ENCODE measurements around the gene CCSER1.
A peak's percentile ranks its signal among the peaks of the same experiment; 100 is the strongest.

CCSER1 gene

GRCh38 chr4:90128961-90129495 is 1.8 kb downstream of the CCSER1 start:
- no peak for DNase-seq

DNA sequence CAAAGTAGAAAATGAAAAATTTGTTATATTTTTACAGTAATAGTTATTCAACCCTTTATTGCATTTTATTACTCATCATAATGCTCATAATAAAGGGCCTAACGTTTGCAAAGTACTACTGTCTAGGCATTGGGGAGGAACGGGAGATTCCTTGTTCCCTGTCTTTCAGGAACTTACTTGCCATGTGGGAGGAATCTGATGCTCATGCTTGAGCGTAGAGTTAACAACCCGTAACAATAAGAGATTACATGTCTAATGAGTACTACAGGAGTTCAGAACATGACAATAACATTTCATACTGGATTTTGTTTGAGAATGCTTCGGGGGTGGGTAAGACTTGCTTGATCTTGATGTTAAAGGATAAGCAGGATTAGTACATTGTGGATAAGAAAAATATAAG is 2.9 kb downstream of the CCSER1 start:
- DNase-seq, result peak; percentile 24

GRCh38 chr4:90137555-90137954 is 10.4 kb downstream of the CCSER1 start:
- no peak for DNase-seq

DNA sequence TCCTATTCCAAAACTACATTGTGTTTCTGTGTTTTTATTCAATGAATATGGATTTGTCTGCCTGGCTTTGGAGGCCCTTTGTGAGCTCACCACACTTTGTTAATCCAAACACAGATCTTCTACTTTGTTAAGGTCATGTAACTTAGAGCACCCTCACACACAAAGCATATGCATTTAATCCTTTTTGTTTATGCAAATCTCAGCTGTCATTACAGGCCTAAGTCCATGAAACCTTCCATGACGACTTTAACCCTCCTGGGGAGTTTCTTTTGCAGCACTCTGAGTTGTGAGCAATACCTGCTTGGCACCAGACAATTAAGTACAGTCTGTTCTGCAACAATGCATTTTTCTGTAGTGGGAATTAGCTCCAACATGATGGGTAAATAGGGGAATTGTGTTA is 14.9 kb downstream of the CCSER1 start:
- peak; percentile 71 for DNase-seq

DNA sequence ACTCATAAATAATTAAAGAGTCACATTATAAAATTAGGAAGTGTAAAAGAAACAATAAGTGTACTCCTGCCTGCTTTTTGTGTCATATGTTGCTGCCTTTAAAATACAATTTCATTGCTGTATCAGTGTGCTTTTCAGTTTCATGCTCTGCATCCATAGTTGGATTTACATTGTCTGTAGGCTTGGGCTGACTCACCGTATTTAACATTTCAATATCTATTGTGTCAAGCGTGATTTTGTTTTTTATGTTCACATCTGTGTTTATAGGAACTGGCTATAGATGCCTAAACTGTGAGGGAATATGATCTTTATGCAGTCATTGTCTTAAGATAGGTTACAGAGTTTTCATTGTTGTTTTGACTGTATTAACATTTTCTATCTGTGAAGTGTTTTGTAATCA is 18.1 kb downstream of the CCSER1 start:
- DNase-seq, result no peak

- no peak for DNase-seq
Observed at GRCh38 chr4:90146306-90146705, 19.1 kb downstream of the CCSER1 start.

GRCh38 chr4:90148574-90149148 is 21.5 kb downstream of the CCSER1 start:
- no peak for DNase-seq

- no peak for DNase-seq
Observed at GRCh38 chr4:90152024-90152423, 24.8 kb downstream of the CCSER1 start.

GRCh38 chr4:90159193-90159592 is 32.0 kb downstream of the CCSER1 start:
- no peak for DNase-seq

- no peak for DNase-seq
Observed at GRCh38 chr4:90160044-90160443, 32.9 kb downstream of the CCSER1 start.

- no peak for DNase-seq
Observed at GRCh38 chr4:90162566-90162965, 35.4 kb downstream of the CCSER1 start.

DNA sequence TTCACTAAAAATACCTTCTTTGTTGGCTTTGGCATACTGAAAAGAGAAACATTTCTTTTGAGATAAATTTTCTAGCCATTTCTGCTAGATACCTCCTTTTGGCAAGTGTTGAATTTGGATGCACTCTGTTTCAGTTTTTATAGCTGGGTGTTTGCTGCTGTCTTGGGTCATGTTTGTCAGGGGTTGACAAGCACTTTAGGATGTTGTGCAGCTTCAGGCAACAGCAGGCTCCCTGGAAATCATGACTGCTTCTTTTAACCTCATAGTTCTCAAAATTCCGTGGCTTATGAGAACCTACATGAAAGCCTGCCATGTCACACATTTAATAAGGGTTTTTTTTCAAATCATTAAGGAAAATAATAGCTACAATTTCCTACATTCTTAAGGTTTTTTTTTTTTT is 36.7 kb downstream of the CCSER1 start:
- no peak for DNase-seq

GRCh38 chr4:90165883-90166282 is 38.7 kb downstream of the CCSER1 start:
- no peak for DNase-seq

GRCh38 chr4:90171491-90171890 is 44.3 kb downstream of the CCSER1 start:
- peak; percentile 83 for DNase-seq

DNA sequence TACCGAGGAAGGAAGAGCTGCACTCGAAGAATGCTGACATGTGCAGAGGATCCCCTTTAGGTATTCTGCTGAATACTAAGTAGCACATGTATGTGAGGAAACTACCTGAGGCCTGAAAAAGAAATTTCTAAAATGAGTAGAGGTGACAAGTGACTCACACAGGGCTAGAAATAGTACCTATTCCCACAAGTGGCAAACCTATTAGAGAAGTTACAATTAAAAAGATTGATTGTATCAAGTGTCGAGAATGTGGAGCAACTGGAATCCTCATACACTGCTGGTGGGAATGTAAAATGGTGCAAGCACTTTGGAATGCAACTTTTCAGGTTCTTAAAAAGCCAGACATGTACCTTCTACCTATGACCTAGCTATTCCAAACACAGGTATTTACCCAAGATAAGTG is 47.4 kb downstream of the CCSER1 start:
- DNase-seq, result no peak

DNA sequence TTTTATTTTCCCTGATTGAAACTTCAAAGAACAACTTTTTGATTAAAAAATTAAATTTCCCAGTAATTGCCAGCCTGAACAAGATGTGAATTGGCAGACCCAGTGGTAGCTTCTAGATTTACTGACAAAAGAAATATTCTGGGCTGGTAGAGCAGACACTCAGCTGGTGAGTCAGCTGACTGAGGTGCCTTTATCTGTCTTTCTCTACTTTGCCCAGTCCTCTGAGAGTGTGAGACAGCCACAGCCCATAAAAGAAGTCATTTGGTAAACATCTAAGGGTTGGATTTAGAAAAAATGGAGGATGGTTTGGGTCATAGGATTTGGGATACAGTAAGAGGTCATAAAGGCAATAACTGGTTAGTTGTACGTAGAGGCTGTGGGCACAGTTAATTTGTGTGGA is 54.5 kb downstream of the CCSER1 start:
- no peak for DNase-seq

DNA sequence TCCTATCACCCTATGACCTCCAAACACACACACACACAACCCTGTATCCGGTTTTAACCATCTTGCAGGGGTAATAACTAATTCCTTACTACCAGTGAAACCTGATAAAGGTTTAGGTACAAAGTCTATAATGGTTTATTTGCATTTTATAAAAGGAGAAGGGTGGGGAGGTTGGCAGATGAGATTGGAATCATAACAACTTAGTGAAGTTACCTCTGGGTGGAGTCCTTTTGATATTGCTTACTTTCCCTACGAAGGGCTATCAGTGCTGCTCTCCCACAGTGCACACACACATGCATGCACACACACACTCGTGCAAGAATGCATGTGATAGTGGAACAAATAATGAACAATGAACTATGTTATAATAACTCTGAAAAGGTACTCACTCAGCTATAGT is 56.1 kb downstream of the CCSER1 start:
- DNase-seq, result no peak

DNA sequence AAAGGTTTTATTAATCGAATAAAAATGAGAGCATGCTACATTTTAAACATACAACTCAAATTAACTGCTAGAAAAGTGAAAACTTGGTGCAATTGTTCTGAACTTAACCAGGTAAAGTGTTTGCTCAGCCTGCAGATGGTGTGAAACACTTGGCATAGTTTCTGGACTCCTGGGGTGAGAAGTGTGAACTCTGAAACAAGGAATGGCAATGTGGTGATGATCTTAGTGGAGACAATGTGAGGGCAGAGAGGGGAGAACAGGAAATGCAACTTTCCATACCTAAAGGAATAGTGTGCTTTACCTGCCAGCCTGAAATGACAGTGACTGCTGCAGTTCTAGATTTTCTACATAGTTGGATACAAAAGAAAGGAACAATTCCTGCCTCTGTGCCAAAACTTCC is 57.4 kb downstream of the CCSER1 start:
- DNase-seq, result no peak

DNA sequence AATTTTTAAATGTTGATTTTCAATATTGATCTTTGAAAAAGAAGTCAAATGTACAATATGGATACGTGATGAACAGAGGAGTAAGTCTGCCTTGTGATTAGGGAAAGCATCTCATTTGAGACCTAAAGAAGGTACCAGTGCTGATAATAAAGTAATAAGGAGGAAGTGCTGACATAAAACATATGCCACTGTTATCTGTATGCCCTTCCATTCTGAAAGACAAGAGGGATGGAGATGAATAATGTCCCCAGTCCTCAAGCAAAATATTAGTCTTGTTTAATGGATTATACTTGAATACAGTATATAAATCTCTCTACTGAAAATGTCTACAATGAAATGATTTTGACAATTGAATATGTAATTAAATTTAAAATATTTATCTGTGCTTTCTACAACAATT is 58.2 kb downstream of the CCSER1 start:
- DNase-seq, result no peak

- peak; percentile 28 for DNase-seq
Observed at GRCh38 chr4:90186229-90186628, 59.0 kb downstream of the CCSER1 start.

- DNase-seq, result peak; percentile 17
Observed at GRCh38 chr4:90187148-90187884, 60.1 kb downstream of the CCSER1 start.

DNA sequence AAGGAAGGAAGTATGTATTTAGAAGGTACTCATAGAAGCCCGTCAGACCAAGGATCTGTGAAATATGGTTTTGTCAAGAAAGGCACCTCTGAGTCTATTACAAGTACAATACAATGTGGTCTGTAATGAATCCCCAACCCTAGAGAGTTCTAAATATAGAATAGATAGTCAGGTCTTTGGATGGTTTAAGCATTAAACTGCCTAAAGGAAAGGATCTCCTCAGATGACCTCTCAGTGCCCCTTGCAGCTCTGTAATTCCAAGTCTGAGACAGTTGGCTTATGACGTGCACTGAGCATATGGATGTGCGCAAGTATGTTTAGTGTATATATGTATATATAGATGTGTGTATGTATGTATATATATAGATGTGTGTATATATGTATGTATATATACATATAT is 62.0 kb downstream of the CCSER1 start:
- DNase-seq, result peak; percentile 65

GRCh38 chr4:90189946-90190345 is 62.8 kb downstream of the CCSER1 start:
- no peak for DNase-seq

DNA sequence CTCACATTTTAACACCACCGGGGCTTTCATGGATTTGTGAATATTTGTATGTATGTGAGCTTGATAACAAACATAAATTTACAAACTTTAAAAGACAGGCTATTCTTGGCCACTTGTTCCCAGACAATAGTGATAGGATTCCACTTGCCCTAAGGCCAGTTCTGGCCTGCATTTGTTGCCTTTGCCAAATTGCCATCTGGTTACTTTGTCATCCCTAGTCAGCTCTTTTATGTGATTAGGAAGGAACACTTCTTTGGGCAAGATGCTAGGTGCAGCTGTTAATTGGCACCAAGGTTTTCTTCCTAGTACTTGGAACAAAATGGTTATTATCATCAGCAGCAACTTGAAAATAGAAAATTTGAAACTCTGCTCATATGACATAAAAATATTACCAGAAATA is 63.3 kb downstream of the CCSER1 start:
- DNase-seq, result peak; percentile 54

All from NCI-H82 (cell line).